ENCODE measurements around the gene MDN1. TPM values are rescaled to one million over a fixed set of nuclear protein-coding genes. Genes with fewer than 3 reads are reported as not detected.
"Not testable (repeated sequence)": the region's sequence is repeated elsewhere in the genome, so short reads cannot be mapped to it uniquely, and the experiment has no call there.

Gene MDN1
- polyA plus RNA-seq, 1 of the 3 experiments (the other 2 are of a cell fraction), result 8.5 TPM

DNA sequence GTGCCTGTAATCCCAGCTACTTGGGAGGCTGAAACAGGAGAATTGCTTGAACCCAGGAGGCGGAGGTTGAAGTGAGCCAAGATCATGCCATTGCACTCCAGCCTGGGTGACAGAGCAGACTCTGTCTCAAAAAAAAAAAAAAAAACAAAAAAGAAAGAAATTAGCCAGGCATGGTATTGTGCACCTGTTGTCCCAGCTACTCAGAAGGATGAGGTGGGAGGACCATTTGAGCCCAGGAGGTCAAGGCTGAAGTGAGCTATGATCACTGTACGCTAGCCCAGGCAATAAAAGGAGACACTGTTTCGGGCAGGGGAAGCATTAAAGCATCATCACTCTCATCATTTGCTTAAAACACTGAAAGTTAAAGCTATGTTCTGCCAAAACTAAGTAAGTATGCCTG, 6.2 kb downstream of the MDN1 start:
- H3K9me3 ChIP-seq; H3K27ac ChIP-seq (ENCODE audit: low read depth in 2 of 2, low read length in 1 of 2); H3K4me3 ChIP-seq (ENCODE audit: low read depth in 2 of 2, low read length in 1 of 2); DNase-seq; H3K9me2 ChIP-seq; H4K20me1 ChIP-seq (ENCODE audit: insufficient read depth); H2AFZ ChIP-seq (ENCODE audit: low read depth); H3F3A ChIP-seq (replicated peaks; ENCODE audit: insufficient read depth); H3K27me3 ChIP-seq (ENCODE audit: insufficient read depth); H3K36me3 ChIP-seq (replicated peaks in 1 of 2; ENCODE audit: control insufficient read depth in 1 of 2, insufficient read depth in 2 of 2, low read length in 1 of 2); H3K9ac ChIP-seq; H3K4me1 ChIP-seq (ENCODE audit: control insufficient read depth in 1 of 2, insufficient read depth in 2 of 2, low read depth in 1 of 2, low read length in 1 of 2); H3K4me2 ChIP-seq: not testable (repeated sequence)
- H3K79me2 ChIP-seq (ENCODE audit: insufficient read depth), result peaks cover 89% of the 10 kb centered on the region
- 93% methylated on average over 3 of the region's 3 CpGs for whole genome bisulfite sequencing (ENCODE audit: low lambda C conversion rate)
- ChIA-PET POLR2A (interaction anchor here (0.6 kb wide), 1 partner anchor 16 kb away, joined by 4 read pairs; no protein-coding TSS in a partner anchor), CTCF (interaction anchor here (0.9 to 1.8 kb wide), 2 partner anchors 9 to 20 kb away, joined by 3 to 6 read pairs; no protein-coding TSS in a partner anchor)

GRCh38 chr6:89807581-89807980, 12.0 kb downstream of the MDN1 start:
- H3K36me3 ChIP-seq (replicated peaks in 1 of 2; ENCODE audit: control insufficient read depth in 1 of 2, insufficient read depth in 2 of 2, low read length in 1 of 2), result no peaks in the 10 kb centered on the region
- no peak overlapping the region for H3K9ac ChIP-seq
- no peak overlapping the region for H3K4me2 ChIP-seq
- no peaks in the 10 kb centered on the region for H4K20me1 ChIP-seq (ENCODE audit: insufficient read depth)
- TF ChIP-seq, protein P1, sequence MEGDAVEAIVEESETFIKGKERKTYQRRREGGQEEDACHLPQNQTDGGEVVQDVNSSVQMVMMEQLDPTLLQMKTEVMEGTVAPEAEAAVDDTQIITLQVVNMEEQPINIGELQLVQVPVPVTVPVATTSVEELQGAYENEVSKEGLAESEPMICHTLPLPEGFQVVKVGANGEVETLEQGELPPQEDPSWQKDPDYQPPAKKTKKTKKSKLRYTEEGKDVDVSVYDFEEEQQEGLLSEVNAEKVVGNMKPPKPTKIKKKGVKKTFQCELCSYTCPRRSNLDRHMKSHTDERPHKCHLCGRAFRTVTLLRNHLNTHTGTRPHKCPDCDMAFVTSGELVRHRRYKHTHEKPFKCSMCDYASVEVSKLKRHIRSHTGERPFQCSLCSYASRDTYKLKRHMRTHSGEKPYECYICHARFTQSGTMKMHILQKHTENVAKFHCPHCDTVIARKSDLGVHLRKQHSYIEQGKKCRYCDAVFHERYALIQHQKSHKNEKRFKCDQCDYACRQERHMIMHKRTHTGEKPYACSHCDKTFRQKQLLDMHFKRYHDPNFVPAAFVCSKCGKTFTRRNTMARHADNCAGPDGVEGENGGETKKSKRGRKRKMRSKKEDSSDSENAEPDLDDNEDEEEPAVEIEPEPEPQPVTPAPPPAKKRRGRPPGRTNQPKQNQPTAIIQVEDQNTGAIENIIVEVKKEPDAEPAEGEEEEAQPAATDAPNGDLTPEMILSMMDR (IDR thresholded peaks at IDR 0.05), result no peak
- no peak for TF ChIP-seq RAD21 (IDR thresholded peaks at IDR 0.05; ENCODE audit: low read length)
- no peak for TF ChIP-seq RXRA (IDR thresholded peaks at IDR 0.05; ENCODE audit: borderline replicate concordance, low read depth)
- TF ChIP-seq FOXM1 (IDR thresholded peaks at IDR 0.05; ENCODE audit: low read depth), result no peak
- TF ChIP-seq, protein P2, sequence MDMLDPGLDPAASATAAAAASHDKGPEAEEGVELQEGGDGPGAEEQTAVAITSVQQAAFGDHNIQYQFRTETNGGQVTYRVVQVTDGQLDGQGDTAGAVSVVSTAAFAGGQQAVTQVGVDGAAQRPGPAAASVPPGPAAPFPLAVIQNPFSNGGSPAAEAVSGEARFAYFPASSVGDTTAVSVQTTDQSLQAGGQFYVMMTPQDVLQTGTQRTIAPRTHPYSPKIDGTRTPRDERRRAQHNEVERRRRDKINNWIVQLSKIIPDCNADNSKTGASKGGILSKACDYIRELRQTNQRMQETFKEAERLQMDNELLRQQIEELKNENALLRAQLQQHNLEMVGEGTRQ (IDR thresholded peaks at IDR 0.05; ENCODE audit: borderline replicate concordance, low read depth, low read length), result no peak
- no peak for TF ChIP-seq MXI1 (IDR thresholded peaks at IDR 0.05; ENCODE audit: low read depth, low read length)
- TF ChIP-seq NFIC (IDR thresholded peaks at IDR 0.05; ENCODE audit: borderline replicate concordance), result no peak
- no peak for TF ChIP-seq IRF3 (IDR thresholded peaks at IDR 0.05; ENCODE audit: low read depth, low read length)
- TF ChIP-seq TEAD4 (IDR thresholded peaks at IDR 0.05; ENCODE audit: borderline replicate concordance, insufficient read depth), result no peak
- TF ChIP-seq TCF12 (IDR thresholded peaks at IDR 0.05), result no peak
- no peak for TF ChIP-seq GATA2 (CRISPR knock-in tag; IDR thresholded peaks at IDR 0.05)
- TF ChIP-seq EP300 (IDR thresholded peaks at IDR 0.05; ENCODE audit: borderline replicate concordance in 1 of 2, low read depth in 1 of 2, low read length in 1 of 2), result no peak
- POLR2A ChIA-PET, result no interaction called here
- H3K27ac ChIP-seq (ENCODE audit: low read depth in 2 of 2, low read length in 1 of 2), result no peak overlapping the region
- no peak overlapping the region for H3K4me3 ChIP-seq (ENCODE audit: low read depth in 2 of 2, low read length in 1 of 2)
- H3K4me1 ChIP-seq (ENCODE audit: control insufficient read depth in 1 of 2, insufficient read depth in 2 of 2, low read depth in 1 of 2, low read length in 1 of 2), result no peaks in the 10 kb centered on the region
- CTCF ChIA-PET, result interaction anchor here (1.8 kb wide), 1 partner anchor 15 kb away, joined by 11 read pairs; no protein-coding TSS in a partner anchor
- no peak for DNase-seq
- no peaks in the 10 kb centered on the region for H3F3A ChIP-seq (replicated peaks; ENCODE audit: insufficient read depth)
- no peak overlapping the region for H2AFZ ChIP-seq (ENCODE audit: low read depth)
- H3K9me2 ChIP-seq, result no peaks in the 10 kb centered on the region
- WGBS (ENCODE audit: low lambda C conversion rate), result 96% methylated on average over 3 of the region's 3 CpGs
- H3K27me3 ChIP-seq (ENCODE audit: insufficient read depth), result no peaks in the 10 kb centered on the region
- no peaks in the 10 kb centered on the region for H3K9me3 ChIP-seq
- H3K79me2 ChIP-seq (ENCODE audit: insufficient read depth), result peaks cover 53% of the 10 kb centered on the region

All from SK-N-SH (cell line).